HepG2 (cell line): Measurements from ENCODE around the gene PRR27. TPM values are rescaled to one million over a fixed set of nuclear protein-coding genes. Genes with fewer than 3 reads are reported as not detected.

Experiments
- ATAC-seq: fragments of 200-7000 bp; cut with Tn5 transposase; 3 replicates; pipeline ENCODE4 v1.9.1; 2020; ENCODE audit warnings: mild to moderate bottlenecking, moderate library complexity
- BruUV-seq: library from RNA; stranded (reverse); fragments of 400-500 nt; replicated peaks from 2 replicates; lab custom pipeline; 2021; lab: Mats Ljungman, UMichigan
- CTCF ChIA-PET: fragments of 300-600 bp; formaldehyde crosslinking; extraction: SDS; loops from one replicate; lab custom pipeline; 2021; ENCODE audit warnings: low total read pairs, inconsistent platforms, low intra/inter-chr PET ratio; lab: Yijun Ruan, JAX
- POLR2A ChIA-PET: fragments of 350-600 bp; sonication (Branson Sonifier 250); formaldehyde crosslinking; loops from one replicate; lab custom pipeline; 2020; ENCODE audit warnings: antibody characterized with exemption, inconsistent platforms; lab: Yijun Ruan, JAX
- DNase-seq: peaks from one replicate; pipeline ENCODE4 v3.0.0-alpha.2; 2015; ENCODE audit warnings: low spot score
- FAIRE-seq: peaks from 3 replicates; lab custom pipeline; 2011; peaks lifted over from hg19 to GRCh38; lab: Jason Lieb, UNC
- H2AFZ ChIP-seq: one replicate; pipeline ENCODE4 v1.6.1; 2011; ENCODE audit warnings: low read length, inconsistent platforms
- H3K27ac ChIP-seq: fragments of 300-600 bp; 3 replicates; pipeline ENCODE4 v1.8.0; 2011; ENCODE audit warnings: mixed run types, mild to moderate bottlenecking, mixed read lengths, low read length, inconsistent platforms; ENCODE audit not compliant: insufficient read depth; ENCODE audit errors: extremely low read length
- H3K27me3 ChIP-seq, 2 experiments: fragments of 200-600 bp in 1 of 2; 2 replicates in 1 of 2; 3 replicates in 1 of 2; pipeline versions ENCODE4 v1.6.0 to v1.8.0; 2011; ENCODE audit warnings: low read length in 2 of 2, mild to moderate bottlenecking in 2 of 2, moderate library complexity in 2 of 2, inconsistent platforms in 1 of 2; ENCODE audit not compliant: insufficient read depth in 2 of 2, control insufficient read depth in 1 of 2
- H3K36me3 ChIP-seq, 2 experiments: fragments of 200-600 bp in 1 of 2; replicated peaks in 1 of 2; 2 replicates in 1 of 2; 3 replicates in 1 of 2; pipeline versions ENCODE4 v1.5.1 to v1.8.0; 2011; ENCODE audit warnings: low read length in 2 of 2, inconsistent platforms in 1 of 2; ENCODE audit not compliant: insufficient read depth in 2 of 2, control insufficient read depth in 1 of 2
- H3K4me1 ChIP-seq: 2 replicates; pipeline ENCODE4 v1.5.1; 2012; ENCODE audit warnings: low read length, inconsistent platforms; ENCODE audit not compliant: insufficient read depth
- H3K4me2 ChIP-seq: 2 replicates; pipeline ENCODE4 v1.6.0; 2011; ENCODE audit warnings: low read depth, low read length, inconsistent platforms
- H3K4me3 ChIP-seq, 3 experiments: fragments of 200-600 bp in 1 of 3; sonication (generic), shearing (Covaris generic) in 1 of 3; replicated peaks in 1 of 3; 2 replicates each; pipeline ENCODE4 v1.5.1; 2011 to 2016; ENCODE audit warnings: low read length in 3 of 3, inconsistent platforms in 2 of 3, low read depth in 2 of 3, mild to moderate bottlenecking in 2 of 3, control low read depth in 1 of 3, mixed read lengths in 1 of 3; ENCODE audit not compliant: insufficient read depth in 1 of 3
- H3K79me2 ChIP-seq: one replicate; pipeline ENCODE4 v1.6.1; 2011; ENCODE audit warnings: low read length, inconsistent platforms; ENCODE audit not compliant: insufficient read depth
- H3K9ac ChIP-seq: 2 replicates; pipeline ENCODE4 v1.6.0; 2011; ENCODE audit warnings: mild to moderate bottlenecking, low read depth, low read length, inconsistent platforms; ENCODE audit not compliant: insufficient read depth
- H3K9me3 ChIP-seq: 2 replicates; pipeline ENCODE4 v1.5.1; 2012; ENCODE audit warnings: mild to moderate bottlenecking, low read length
- H4K20me1 ChIP-seq: 2 replicates; pipeline ENCODE4 v1.6.0; 2011; ENCODE audit warnings: inconsistent platforms, mild to moderate bottlenecking, low read length, moderate library complexity; ENCODE audit not compliant: insufficient read depth
- CENPX ChIP-seq: sonication (generic); formaldehyde crosslinking; IDR thresholded peaks from 2 replicates; pipeline ENCODE4 v1.9.0; 2021; ENCODE audit warnings: mild to moderate bottlenecking, missing genetic modification reagents, moderate library complexity
- ERF ChIP-seq: IDR thresholded peaks from 2 replicates; pipeline ENCODE4 v1.6.1; 2018; ENCODE audit warnings: missing biosample characterization, missing genetic modification reagents
- KMT2A ChIP-seq: sonication (generic); formaldehyde crosslinking; IDR thresholded peaks from 2 replicates; pipeline ENCODE4 v1.4.0; 2020; ENCODE audit warnings: missing genetic modification reagents
- RBFOX2 ChIP-seq: fragments of 200-400 bp; formaldehyde crosslinking; IDR thresholded peaks from 2 replicates; pipeline ENCODE4 v1.6.1; 2017; ENCODE audit warnings: low read depth, mild to moderate bottlenecking, low read length
- WGBS: methylation state at CpG from one replicate; pipeline ENCODE4 v1.1.6; 2017; ENCODE audit warnings: low lambda C conversion rate; 5-methylcytosine and 5-hydroxymethylcytosine counted together
- in situ Hi-C: cut with HindIII; loops from 2 replicates; pipeline ENCODE4 v1.10.0; 2017; ENCODE audit warnings: low pct_unique_long_range_greater_than_20kb; ENCODE audit not compliant: extremely low pct_ligation_motif_present
- intact Hi-C: fragments of 100-400 bp; cut with micrococcal nuclease; formaldehyde crosslinking; loops from one replicate; pipeline ENCODE4 v1.10.0; 2022; ENCODE audit not compliant: unreplicated experiment
- polyA plus RNA-seq, 8 experiments: library from polyadenylated mRNA; depleted of rRNA in 3 of 8; stranded (reverse) in 7 of 8; unstranded in 1 of 8; fragments of >200 nt; fragmentation: Illumina TruSeq in 4 of 8; extraction: Trizol in 4 of 8; gene quantifications; 2 replicates each; pipeline versions ENCODE4 v1.2.1 to v1.2.3, GENCODE V29; 2011 to 2016; ENCODE audit warnings: low read depth in 4 of 8, missing spikeins in 1 of 8, mixed read lengths in 1 of 8; ENCODE audit not compliant: insufficient read depth in 1 of 8
- total RNA-seq, 5 experiments: library from RNA; depleted of rRNA; stranded (reverse); fragments of >200 nt; fragmentation: Illumina TruSeq; extraction: Trizol; gene quantifications; 2 replicates each; pipeline ENCODE4 v1.2.3, GENCODE V29; 2016; ENCODE audit warnings: low read depth in 1 of 5
- TF ChIP-seq, protein P1 (sequence below): sonication (generic); formaldehyde crosslinking; IDR thresholded peaks from 2 replicates; pipeline ENCODE4; 2020; ENCODE audit warnings: missing genetic modification reagents, mild to moderate bottlenecking, borderline replicate concordance

PRR27 gene
- total and polyA plus RNA-seq, 2 of the 13 experiments (the other 11 are each of a cell fraction or from before 2014, with no cell fraction given): not detected

GRCh38 chr4:70179811-70180210 lies 25.8 kb downstream of the PRR27 start (continued):
- TF ChIP-seq, protein P1, sequence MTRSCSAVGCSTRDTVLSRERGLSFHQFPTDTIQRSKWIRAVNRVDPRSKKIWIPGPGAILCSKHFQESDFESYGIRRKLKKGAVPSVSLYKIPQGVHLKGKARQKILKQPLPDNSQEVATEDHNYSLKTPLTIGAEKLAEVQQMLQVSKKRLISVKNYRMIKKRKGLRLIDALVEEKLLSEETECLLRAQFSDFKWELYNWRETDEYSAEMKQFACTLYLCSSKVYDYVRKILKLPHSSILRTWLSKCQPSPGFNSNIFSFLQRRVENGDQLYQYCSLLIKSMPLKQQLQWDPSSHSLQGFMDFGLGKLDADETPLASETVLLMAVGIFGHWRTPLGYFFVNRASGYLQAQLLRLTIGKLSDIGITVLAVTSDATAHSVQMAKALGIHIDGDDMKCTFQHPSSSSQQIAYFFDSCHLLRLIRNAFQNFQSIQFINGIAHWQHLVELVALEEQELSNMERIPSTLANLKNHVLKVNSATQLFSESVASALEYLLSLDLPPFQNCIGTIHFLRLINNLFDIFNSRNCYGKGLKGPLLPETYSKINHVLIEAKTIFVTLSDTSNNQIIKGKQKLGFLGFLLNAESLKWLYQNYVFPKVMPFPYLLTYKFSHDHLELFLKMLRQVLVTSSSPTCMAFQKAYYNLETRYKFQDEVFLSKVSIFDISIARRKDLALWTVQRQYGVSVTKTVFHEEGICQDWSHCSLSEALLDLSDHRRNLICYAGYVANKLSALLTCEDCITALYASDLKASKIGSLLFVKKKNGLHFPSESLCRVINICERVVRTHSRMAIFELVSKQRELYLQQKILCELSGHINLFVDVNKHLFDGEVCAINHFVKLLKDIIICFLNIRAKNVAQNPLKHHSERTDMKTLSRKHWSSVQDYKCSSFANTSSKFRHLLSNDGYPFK: no peak
- no peak for TF ChIP-seq CENPX (CRISPR knock-in tag)
- TF ChIP-seq ERF: no peak
- TF ChIP-seq, all 625 proteins: peak for 0

- H3K36me3 ChIP-seq: no peaks in the 10 kb centered on the region
- intact Hi-C loops: loop anchor here (2.0 to 5.0 kb wide), 6 partner anchors 57 to 349 kb away; no protein-coding TSS in a partner anchor
- no peaks in the 10 kb centered on the region for H3K27me3 ChIP-seq
- no peaks in the 10 kb centered on the region for H3K9me3 ChIP-seq
- ATAC-seq: no peak
- DNase-seq: no peak
- ChIA-PET CTCF (no interaction called here), POLR2A (interaction anchor here (0.9 to 2.2 kb wide), 4 partner anchors 20 to 358 kb away, joined by 3 to 12 read pairs (median 6); no protein-coding TSS in a partner anchor)
- TF ChIP-seq RBFOX2 (peak; percentile 73), KMT2A (CRISPR knock-in tag) (no peak)
- in situ Hi-C loops: loop anchor here (5.0 to 10.0 kb wide), 2 partner anchors 297 to 350 kb away; no protein-coding TSS in a partner anchor
- no peaks in the 10 kb centered on the region for H3K79me2 ChIP-seq
- H3K27ac ChIP-seq: peak overlapping the region; percentile 90
- peaks cover 66% of the 10 kb centered on the region for H3K4me1 ChIP-seq
- H2AFZ ChIP-seq: no peak overlapping the region
- FAIRE-seq: no peak
- H3K9ac ChIP-seq: peak overlapping the region; percentile 65
- H3K4me2 ChIP-seq: peak overlapping the region; percentile 62
- H3K4me3 ChIP-seq: peak overlapping the region in 2 of 3 experiments; percentile 17 to 20; a peak in 2 of 6 replicates
- TSS peak; percentile 92 for BruUV-seq
- 7% methylated on average over 1 of the region's 1 CpG for WGBS
- no peaks in the 10 kb centered on the region for H4K20me1 ChIP-seq
Measured at GRCh38 chr4:70181864-70182263, 27.8 kb downstream of the PRR27 start.
